ENCODE data around the gene TRDN. TPM values are rescaled to one million over a fixed set of nuclear protein-coding genes. Genes with fewer than 3 reads are reported as not detected.

Gene TRDN
- total and polyA plus RNA-seq, 3 donors from 2014 or later = 2.8 to 3.7 (median 3.2) TPM

GRCh38 chr6:123550052-123550617 lies 86.6 kb downstream of the TRDN start:
- Histone ChIP-seq H3K9me3 (no peaks in the 10 kb centered on the region), H3K27me3 (no peaks in the 10 kb centered on the region), H3K4me3 (no peak overlapping the region), H3K27ac (no peak overlapping the region), H3K36me3 (ENCODE audit: low read depth, missing control alignments) (no peaks in the 10 kb centered on the region), H3K4me1 (no peaks in the 10 kb centered on the region)
- WGBS, 2 donors = 70 to 72% methylated on average over 2 of the region's 2 CpGs
- intact Hi-C loops (cut with DNase I; ENCODE audit: low total_unique reads) = no loop called here
- no peak for TF ChIP-seq POLR2A (IDR thresholded peaks at IDR 0.05)
- TF ChIP-seq CTCF (IDR thresholded peaks at IDR 0.05) = no peak
- DNase-seq = no peak

DNA sequence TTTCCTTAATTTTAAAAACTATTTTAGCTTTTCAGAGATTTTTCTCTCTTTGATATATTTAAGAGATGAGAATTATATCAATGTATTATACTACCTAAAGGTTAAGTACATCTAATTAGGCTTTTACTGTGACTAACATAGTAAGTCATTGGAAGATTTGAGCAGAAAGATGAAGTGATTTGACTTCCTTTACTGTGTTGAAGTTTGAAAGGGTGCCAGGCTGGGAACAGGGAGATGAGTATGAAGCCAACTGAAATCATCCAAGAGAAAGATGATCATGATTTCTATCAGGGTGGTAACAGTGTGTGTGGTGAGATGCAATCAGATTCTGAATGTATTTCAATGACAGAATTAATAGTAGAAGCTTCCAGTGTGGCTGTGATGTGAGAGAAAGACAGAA lies 87.3 kb downstream of the TRDN start:
- TF ChIP-seq CTCF (IDR thresholded peaks at IDR 0.05) (no peak), POLR2A (IDR thresholded peaks at IDR 0.05) (no peak)
- Histone ChIP-seq H3K9me3 (no peaks in the 10 kb centered on the region), H3K36me3 (ENCODE audit: low read depth, missing control alignments) (no peaks in the 10 kb centered on the region), H3K4me1 (no peaks in the 10 kb centered on the region), H3K4me3 (no peak overlapping the region), H3K27ac (no peak overlapping the region), H3K27me3 (no peaks in the 10 kb centered on the region)
- no peak for DNase-seq
- intact Hi-C loops (cut with DNase I; ENCODE audit: low total_unique reads) = no loop called here

GRCh38 chr6:123547216-123547978 lies 89.4 kb downstream of the TRDN start:
- Histone ChIP-seq H3K9me3 (no peaks in the 10 kb centered on the region), H3K27ac (no peak overlapping the region), H3K27me3 (no peaks in the 10 kb centered on the region), H3K36me3 (ENCODE audit: low read depth, missing control alignments) (no peaks in the 10 kb centered on the region), H3K4me3 (no peak overlapping the region), H3K4me1 (no peaks in the 10 kb centered on the region)
- intact Hi-C loops (cut with DNase I; ENCODE audit: low total_unique reads) = no loop called here
- TF ChIP-seq CTCF (IDR thresholded peaks at IDR 0.05) (no peak), POLR2A (IDR thresholded peaks at IDR 0.05) (no peak)
- DNase-seq = no peak

GRCh38 chr6:123546537-123546936 lies 90.2 kb downstream of the TRDN start:
- Histone ChIP-seq H3K27me3 (no peaks in the 10 kb centered on the region), H3K36me3 (ENCODE audit: low read depth, missing control alignments) (no peaks in the 10 kb centered on the region), H3K27ac (no peak overlapping the region), H3K4me1 (no peaks in the 10 kb centered on the region), H3K9me3 (no peaks in the 10 kb centered on the region), H3K4me3 (no peak overlapping the region)
- 85 to 86% methylated on average over 2 of the region's 2 CpGs for WGBS, 2 donors
- intact Hi-C loops (cut with DNase I; ENCODE audit: low total_unique reads) = no loop called here
- DNase-seq = no peak
- TF ChIP-seq POLR2A (IDR thresholded peaks at IDR 0.05) = no peak
- no peak for TF ChIP-seq CTCF (IDR thresholded peaks at IDR 0.05)

DNA sequence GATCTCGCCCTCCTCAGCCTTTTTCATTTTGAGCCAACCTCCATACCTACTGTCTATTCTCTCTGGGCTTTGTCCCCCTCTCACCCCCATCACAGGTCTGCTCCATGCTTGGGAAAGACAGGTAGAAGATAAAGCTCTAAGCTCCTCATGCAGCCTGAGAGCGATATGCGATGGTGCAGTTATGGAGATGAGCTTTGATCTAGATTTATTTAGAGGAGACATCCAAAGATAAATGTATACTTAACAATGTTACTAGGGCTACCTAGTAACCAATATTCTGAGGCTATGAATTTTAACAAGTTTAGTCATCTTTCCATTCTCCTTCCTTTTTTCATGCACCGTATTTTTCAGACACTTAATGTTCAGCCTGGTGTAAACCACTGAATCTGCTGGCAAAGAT lies 95.3 kb downstream of the TRDN start:
- DNase-seq = no peak
- Histone ChIP-seq H3K27me3 (no peaks in the 10 kb centered on the region), H3K4me1 (no peaks in the 10 kb centered on the region), H3K4me3 (no peak overlapping the region), H3K36me3 (ENCODE audit: low read depth, missing control alignments) (no peaks in the 10 kb centered on the region), H3K27ac (no peak overlapping the region), H3K9me3 (no peaks in the 10 kb centered on the region)
- intact Hi-C loops (cut with DNase I; ENCODE audit: low total_unique reads) = no loop called here
- TF ChIP-seq POLR2A (IDR thresholded peaks at IDR 0.05) (no peak), CTCF (IDR thresholded peaks at IDR 0.05) (no peak)
- 50 to 82% methylated on average over 4 of the region's 4 CpGs for WGBS, 2 donors

All from testis (tissue), 3 donors.